Kidney (tissue), 14 donors: ENCODE results near the gene ARID5B. TPM values are rescaled to one million over a fixed set of nuclear protein-coding genes. Genes with fewer than 3 reads are reported as not detected.

Source experiments
- DNase-seq, 5 donors: peaks; one replicate each; pipeline ENCODE4 v3.0.0-alpha.2; 2013 to 2020
- FAIRE-seq: peaks from 2 replicates; lab custom pipeline; 2012; peaks lifted over from hg19 to GRCh38; lab: Jason Lieb, UNC
- H3K27ac ChIP-seq, 2 donors: one replicate each; pipeline ENCODE4 v1.7.0; 2013; ENCODE audit warnings: low read depth in 2 of 2, low read length in 2 of 2, inconsistent platforms in 1 of 2
- H3K27me3 ChIP-seq: one replicate; pipeline ENCODE4 v1.7.1; 2013; ENCODE audit warnings: low read length, inconsistent platforms; ENCODE audit not compliant: control insufficient read depth, insufficient read depth
- H3K36me3 ChIP-seq, 3 donors: one replicate each; pipeline versions ENCODE4 v1.7.0 to v1.7.1; 2013; ENCODE audit warnings: low read length in 3 of 3, control low read depth in 1 of 3, inconsistent platforms in 1 of 3; ENCODE audit not compliant: insufficient read depth in 3 of 3, control insufficient read depth in 2 of 3
- H3K4me1 ChIP-seq, 3 donors: one replicate each; pipeline versions ENCODE4 v1.7.0 to v1.7.1; 2013; ENCODE audit warnings: low read length in 3 of 3, inconsistent platforms in 1 of 3, low read depth in 1 of 3; ENCODE audit not compliant: control insufficient read depth in 2 of 3, insufficient read depth in 2 of 3
- H3K4me3 ChIP-seq, 3 donors: one replicate each; pipeline versions ENCODE4 v1.7.0 to v1.8.1; 2013; ENCODE audit warnings: low read length in 3 of 3, control low read depth in 1 of 3, inconsistent platforms in 1 of 3
- H3K9ac ChIP-seq, 3 donors: one replicate each; pipeline versions ENCODE4 v1.7.0 to v1.7.1; 2013; ENCODE audit warnings: low read length in 3 of 3, control low read depth in 1 of 3, inconsistent platforms in 1 of 3
- H3K9me3 ChIP-seq, 3 donors: one replicate each; pipeline versions ENCODE4 v1.7.0 to v1.7.1; 2013; ENCODE audit warnings: low read length in 3 of 3, control low read depth in 1 of 3, inconsistent platforms in 1 of 3; ENCODE audit not compliant: control insufficient read depth in 2 of 3, insufficient read depth in 1 of 3
- intact Hi-C: fragments of 100-400 bp; cut with DNase I; formaldehyde crosslinking; loops from one replicate; pipeline ENCODE4 v1.11.1; 2022
- polyA plus RNA-seq: library from polyadenylated mRNA; stranded (reverse); fragments of 350-450 nt; fragmentation: Illumina TruSeq; extraction: RNeasy Lipid Tissue Mini Kit (QIAGEN cat#74804); gene quantifications from one replicate; pipeline ENCODE4 v1.2.3, GENCODE V29; 2014; ENCODE audit warnings: low read depth, low replicate concordance; ENCODE audit not compliant: insufficient read depth
- total RNA-seq: library from RNA; stranded (reverse); fragmentation: NEBNext Ultra II Directional; extraction: Animal tissue kit (Norgen Biotek cat#: 25700); gene quantifications from one replicate; pipeline ENCODE4 v1.2.1, GENCODE V29; 2021
- TF ChIP-seq, protein P1 (sequence below): IDR thresholded peaks from 3 replicates; pipeline ENCODE4 v1.5.1; 2012; ENCODE audit warnings: mild to moderate bottlenecking, moderate library complexity, borderline replicate concordance; ENCODE audit not compliant: insufficient read depth; ENCODE audit errors: extremely low read depth
- donor health status: control.
- donor health status: control.
- donor health status: control.
- donor health status: control.
- donor health status: control.
- donor health status: DM: yes; HTN: yes; CAD: no.
- donor health status: Normal renal cell carcinoma (clear cell type).

Gene ARID5B
- total and polyA plus RNA-seq, 2 donors from 2014 or later: 8.6 to 77.9 TPM

DNA sequence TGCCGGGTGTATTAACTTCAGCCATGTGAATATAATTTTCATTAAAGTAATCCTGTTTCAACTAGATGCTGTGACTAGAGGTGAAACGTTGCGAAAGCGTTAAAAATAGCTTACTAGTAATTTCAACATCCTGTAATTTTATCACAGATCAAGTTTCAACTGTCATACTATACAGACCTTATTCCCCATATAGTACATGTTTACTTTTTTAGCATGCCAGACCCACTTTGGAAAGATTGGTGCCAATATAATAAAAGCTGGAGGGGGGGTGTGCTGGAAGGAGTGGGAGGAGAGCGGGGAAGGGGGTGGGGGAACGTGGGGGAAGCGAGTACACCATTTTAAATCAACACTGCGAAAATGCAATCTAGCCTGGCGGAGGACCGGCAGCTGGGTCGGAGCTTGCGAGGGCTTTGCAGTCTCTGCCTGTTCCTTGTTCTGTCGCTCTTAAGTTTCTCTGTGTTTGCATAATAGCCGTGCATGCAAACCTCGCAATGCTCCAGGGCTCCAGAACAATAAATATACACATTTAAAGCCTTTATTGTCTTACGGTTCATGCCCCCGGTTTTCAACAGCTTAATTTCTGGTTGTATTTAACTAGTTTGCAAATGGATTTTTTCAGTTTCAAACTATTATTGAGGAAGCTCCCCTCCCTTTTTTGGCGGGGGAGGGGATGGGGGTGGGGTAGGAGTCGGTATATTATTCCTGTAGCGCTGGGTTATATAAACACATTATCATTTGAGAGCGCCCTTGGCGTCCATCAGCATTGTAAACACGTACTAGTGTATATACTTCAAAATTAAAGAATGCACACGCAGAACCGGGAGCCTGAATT is 1.3 kb upstream of the ARID5B start:
- Histone ChIP-seq H3K27ac (peak overlapping the region; percentile 47 to 82), H3K9ac (peak overlapping the region; percentile 67 to 92 (median 74)), H3K4me1 (peaks cover 3 to 20% (median 13%) of the 10 kb centered on the region in 3 donors), H3K36me3 (no peaks in the 10 kb centered on the region), H3K9me3 (no peaks in the 10 kb centered on the region), H3K27me3 (no peaks in the 10 kb centered on the region), H3K4me3 (peak overlapping the region; percentile 91 to 95 (median 94))
- FAIRE-seq (no peak), DNase-seq (peak; percentile 73 to 85 (median 78))
- intact Hi-C loops: no loop called here
- TF ChIP-seq, protein P1, sequence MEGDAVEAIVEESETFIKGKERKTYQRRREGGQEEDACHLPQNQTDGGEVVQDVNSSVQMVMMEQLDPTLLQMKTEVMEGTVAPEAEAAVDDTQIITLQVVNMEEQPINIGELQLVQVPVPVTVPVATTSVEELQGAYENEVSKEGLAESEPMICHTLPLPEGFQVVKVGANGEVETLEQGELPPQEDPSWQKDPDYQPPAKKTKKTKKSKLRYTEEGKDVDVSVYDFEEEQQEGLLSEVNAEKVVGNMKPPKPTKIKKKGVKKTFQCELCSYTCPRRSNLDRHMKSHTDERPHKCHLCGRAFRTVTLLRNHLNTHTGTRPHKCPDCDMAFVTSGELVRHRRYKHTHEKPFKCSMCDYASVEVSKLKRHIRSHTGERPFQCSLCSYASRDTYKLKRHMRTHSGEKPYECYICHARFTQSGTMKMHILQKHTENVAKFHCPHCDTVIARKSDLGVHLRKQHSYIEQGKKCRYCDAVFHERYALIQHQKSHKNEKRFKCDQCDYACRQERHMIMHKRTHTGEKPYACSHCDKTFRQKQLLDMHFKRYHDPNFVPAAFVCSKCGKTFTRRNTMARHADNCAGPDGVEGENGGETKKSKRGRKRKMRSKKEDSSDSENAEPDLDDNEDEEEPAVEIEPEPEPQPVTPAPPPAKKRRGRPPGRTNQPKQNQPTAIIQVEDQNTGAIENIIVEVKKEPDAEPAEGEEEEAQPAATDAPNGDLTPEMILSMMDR: no peak

DNA sequence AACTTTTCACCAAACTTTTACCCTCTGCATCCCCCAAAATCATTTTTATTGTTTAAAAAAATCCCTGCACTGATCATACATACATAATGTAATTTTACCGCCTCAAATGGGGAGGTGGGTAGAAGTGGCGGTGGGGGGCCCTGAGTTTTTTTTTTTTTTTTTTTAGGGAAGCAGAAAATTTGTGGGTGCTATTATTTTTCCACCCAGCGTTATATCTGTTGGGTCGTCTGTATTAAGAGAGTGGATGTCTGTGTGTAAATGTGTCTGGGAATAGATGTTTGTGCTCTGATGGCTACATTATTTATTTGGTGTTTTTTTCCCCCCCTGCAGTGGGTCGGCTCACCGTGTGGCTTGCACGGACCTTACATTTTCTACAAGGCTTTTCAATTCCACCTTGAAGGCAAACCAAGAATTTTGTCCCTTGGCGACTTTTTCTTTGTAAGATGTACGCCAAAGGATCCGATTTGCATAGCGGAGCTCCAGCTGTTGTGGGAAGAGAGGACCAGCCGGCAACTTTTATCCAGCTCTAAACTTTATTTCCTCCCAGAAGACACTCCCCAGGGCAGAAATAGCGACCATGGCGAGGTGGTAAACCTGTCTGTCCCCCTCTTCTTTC is 438 bp downstream of the ARID5B start:
- Histone ChIP-seq H3K36me3 (no peaks in the 10 kb centered on the region), H3K27ac (peak overlapping the region; percentile 98 to 99), H3K27me3 (no peaks in the 10 kb centered on the region), H3K4me3 (peak overlapping the region; percentile 91 to 95 (median 94)), H3K9me3 (no peaks in the 10 kb centered on the region), H3K4me1 (peaks cover 3 to 18% (median 10%) of the 10 kb centered on the region in 3 donors), H3K9ac (peak overlapping the region; percentile 68 to 97 (median 95))
- intact Hi-C loops: no loop called here
- TF ChIP-seq, protein P1: no peak
- DNase-seq (peak in 3 of 5 donors; percentile 60 to 88 (median 79)), FAIRE-seq (no peak)

DNA sequence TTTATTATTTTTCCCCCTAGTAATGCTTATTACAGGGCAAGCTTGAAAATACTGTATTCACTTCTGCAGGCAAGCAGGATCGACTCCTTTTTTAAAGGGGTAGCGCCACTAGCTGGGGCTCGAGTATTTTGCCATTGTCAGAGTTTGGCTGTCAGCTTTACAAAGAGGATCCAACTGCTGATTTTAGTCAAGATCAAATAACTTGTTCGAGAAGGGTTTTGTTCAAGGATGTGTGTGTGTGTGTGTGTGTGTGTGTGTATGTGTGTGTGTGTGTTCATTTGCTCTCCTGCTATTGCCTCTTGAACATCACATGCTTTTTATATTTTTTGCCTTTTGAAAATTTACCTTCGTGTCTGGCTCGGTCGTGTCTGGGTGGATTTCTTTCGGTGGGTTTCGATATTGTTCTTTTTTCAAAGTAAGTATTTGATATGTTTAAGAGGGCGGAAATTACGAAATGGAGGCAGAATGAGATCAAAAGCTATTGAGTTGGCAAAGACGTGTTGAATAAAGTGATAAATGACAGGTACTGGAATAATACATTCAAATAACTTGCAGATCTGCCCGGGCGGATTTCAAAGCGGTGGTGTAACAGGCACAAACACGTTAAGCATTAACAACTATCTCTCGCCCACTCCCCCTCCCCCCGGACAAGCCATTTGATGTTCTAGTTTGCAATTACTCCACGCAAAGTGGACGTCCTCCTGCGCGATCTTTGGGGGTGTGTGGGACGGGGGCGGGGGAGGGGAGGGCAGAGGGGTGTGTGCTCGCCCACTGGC is 1.1 kb downstream of the ARID5B start:
- Histone ChIP-seq H3K27ac (peak overlapping the region; percentile 98 to 99), H3K9me3 (no peaks in the 10 kb centered on the region), H3K27me3 (no peaks in the 10 kb centered on the region), H3K4me3 (peak overlapping the region; percentile 91 to 95 (median 94)), H3K4me1 (peaks cover 3 to 18% (median 7%) of the 10 kb centered on the region in 3 donors), H3K9ac (peak overlapping the region; percentile 68 to 97 (median 95)), H3K36me3 (no peaks in the 10 kb centered on the region)
- peak in 4 of 5 donors; percentile 69 to 91 (median 82) for DNase-seq
- intact Hi-C loops: no loop called here
- TF ChIP-seq, protein P1: peak; percentile 34
- FAIRE-seq: no peak
